Liver (tissue), 9 donors: ENCODE data around the gene TBC1D24. TPM values are rescaled to one million over a fixed set of nuclear protein-coding genes. Genes with fewer than 3 reads are reported as not detected.
A peak's percentile ranks its signal among the peaks of the same experiment; 100 is the strongest.

Source experiments
- DNase-seq: peaks from one replicate; pipeline ENCODE4 v3.0.0-alpha.2; 2017; ENCODE audit warnings: low spot score
- H3K27ac ChIP-seq, 2 donors: one replicate each; pipeline ENCODE4 v1.7.0; 2013; ENCODE audit warnings: inconsistent platforms in 2 of 2, low read length in 2 of 2, control low read depth in 1 of 2, low read depth in 1 of 2, mild to moderate bottlenecking in 1 of 2
- H3K27me3 ChIP-seq, 4 donors: one replicate each; pipeline versions ENCODE4 v1.6.1 to v1.7.0; 2013; ENCODE audit warnings: low read length in 3 of 4, inconsistent platforms in 1 of 4, mild to moderate bottlenecking in 1 of 4, moderate library complexity in 1 of 4; ENCODE audit not compliant: control insufficient read depth in 4 of 4, insufficient read depth in 4 of 4
- H3K36me3 ChIP-seq, 4 donors: one replicate each; pipeline versions ENCODE4 v1.6.1 to v1.7.0; 2013; ENCODE audit warnings: low read length in 3 of 4, mild to moderate bottlenecking in 3 of 4, low read depth in 1 of 4, moderate library complexity in 1 of 4; ENCODE audit not compliant: control insufficient read depth in 4 of 4, insufficient read depth in 3 of 4
- H3K4me1 ChIP-seq, 4 donors: one replicate each; pipeline versions ENCODE4 v1.6.1 to v1.7.0; 2013; ENCODE audit warnings: low read length in 3 of 4, mild to moderate bottlenecking in 3 of 4, moderate library complexity in 1 of 4; ENCODE audit not compliant: control insufficient read depth in 4 of 4, insufficient read depth in 4 of 4
- H3K4me3 ChIP-seq, 3 donors: one replicate each; pipeline versions ENCODE4 v1.6.1 to v1.7.0; 2013; ENCODE audit warnings: low read length in 3 of 3, control low read depth in 1 of 3, low read depth in 1 of 3, mild to moderate bottlenecking in 1 of 3
- H3K9ac ChIP-seq, 2 donors: one replicate each; pipeline ENCODE4 v1.7.0; 2013; ENCODE audit warnings: low read length in 2 of 2, mild to moderate bottlenecking in 2 of 2, moderate library complexity in 2 of 2, control low read depth in 1 of 2, low read depth in 1 of 2
- H3K9me3 ChIP-seq, 4 donors: one replicate each; pipeline versions ENCODE4 v1.6.1 to v1.7.0; 2013; ENCODE audit warnings: low read length in 3 of 4; ENCODE audit not compliant: control insufficient read depth in 4 of 4
- CTCF ChIP-seq: fragments of 150-350 bp; IDR thresholded peaks from 2 replicates; pipeline ENCODE4 v1.5.1; 2017; ENCODE audit warnings: improper control_type of control experiment, low read depth, low read length; ENCODE audit not compliant: missing input control
- EGR1 ChIP-seq, 2 donors: IDR thresholded peaks; 2 replicates each; pipeline ENCODE4 v1.6.1; 2016 to 2018; ENCODE audit warnings: antibody characterized with exemption in 2 of 2, low read depth in 2 of 2
- FOXA1 ChIP-seq: IDR thresholded peaks from 2 replicates; pipeline ENCODE4 v1.6.1; 2016; ENCODE audit warnings: antibody characterized with exemption
- FOXA2 ChIP-seq: IDR thresholded peaks from 2 replicates; pipeline ENCODE4 v1.6.1; 2016; ENCODE audit warnings: antibody characterized with exemption
- GABPA ChIP-seq, 2 donors: IDR thresholded peaks in 1 of 2; conservative IDR thresholded peaks in 1 of 2; 2 replicates each; pipeline ENCODE4 v1.6.1; 2016; ENCODE audit warnings: antibody characterized with exemption in 2 of 2, mild to moderate bottlenecking in 1 of 2, moderate library complexity in 1 of 2
- HNF4A ChIP-seq, 2 donors: conservative IDR thresholded peaks; 2 replicates each; pipeline ENCODE4 v1.6.1; 2016; ENCODE audit warnings: antibody characterized with exemption in 2 of 2, mild to moderate bottlenecking in 2 of 2
- JUND ChIP-seq, 2 donors: IDR thresholded peaks; 2 replicates each; pipeline ENCODE4 v1.6.1; 2016; ENCODE audit warnings: antibody characterized with exemption in 2 of 2
- MAX ChIP-seq: IDR thresholded peaks from 2 replicates; pipeline ENCODE4 v1.6.1; 2016; ENCODE audit warnings: antibody characterized with exemption
- RAD21 ChIP-seq, 2 donors: IDR thresholded peaks; 2 replicates each; pipeline ENCODE4 v1.6.1; 2016; ENCODE audit warnings: antibody characterized with exemption in 2 of 2, mild to moderate bottlenecking in 2 of 2
- RXRA ChIP-seq, 2 donors: IDR thresholded peaks; 2 replicates each; pipeline ENCODE4 v1.6.1; 2017 to 2018; ENCODE audit warnings: antibody characterized with exemption in 2 of 2, mild to moderate bottlenecking in 1 of 2
- SP1 ChIP-seq: IDR thresholded peaks from 2 replicates; pipeline ENCODE4 v1.6.1; 2018; ENCODE audit warnings: antibody characterized with exemption, mild to moderate bottlenecking
- TAF1 ChIP-seq: conservative IDR thresholded peaks from 2 replicates; pipeline ENCODE4 v1.6.1; 2016; ENCODE audit warnings: antibody characterized with exemption, mild to moderate bottlenecking
- ZBTB33 ChIP-seq: IDR thresholded peaks from 2 replicates; pipeline ENCODE4 v1.6.1; 2016; ENCODE audit warnings: antibody characterized with exemption
- whole genome bisulfite sequencing: extraction: QIAGEN DNeasy Blood & Tissue Kit; methylation state at CpG from one replicate; pipeline ENCODE4 v1.1.7; 2013; 5-methylcytosine and 5-hydroxymethylcytosine counted together
- polyA plus RNA-seq, 2 donors: library from polyadenylated mRNA; stranded (reverse) in 1 of 2; unstranded in 1 of 2; fragments of 200-250 nt in 1 of 2; fragments of >200 nt in 1 of 2; fragmentation: Nextera tagmentation in 1 of 2; extraction: Ambion mirVana in 1 of 2; gene quantifications; one replicate each; pipeline versions ENCODE4 v1.2.1 to v1.2.3, GENCODE V29; 2013 to 2015
- total RNA-seq, 2 donors: library from RNA; depleted of rRNA; stranded (reverse); fragments of >200 nt; gene quantifications; one replicate each; pipeline ENCODE4 v1.2.3, GENCODE V29; 2014
- TF ChIP-seq, protein P1 (sequence below): IDR thresholded peaks from 2 replicates; pipeline ENCODE4 v1.6.1; 2016; ENCODE audit warnings: antibody characterized with exemption, mild to moderate bottlenecking
- TF ChIP-seq, protein P2 (sequence below): IDR thresholded peaks from 2 replicates; pipeline ENCODE4 v1.6.1; 2016; ENCODE audit warnings: antibody characterized with exemption
- donor health status: healthy.
- donor health status: healthy.
- donor health status: healthy.
- donor health status: healthy.
- donor health status: healthy.

Gene TBC1D24
- total and polyA plus RNA-seq, 4 donors, result 8.4 to 22.3 (median 11.5) TPM

DNA sequence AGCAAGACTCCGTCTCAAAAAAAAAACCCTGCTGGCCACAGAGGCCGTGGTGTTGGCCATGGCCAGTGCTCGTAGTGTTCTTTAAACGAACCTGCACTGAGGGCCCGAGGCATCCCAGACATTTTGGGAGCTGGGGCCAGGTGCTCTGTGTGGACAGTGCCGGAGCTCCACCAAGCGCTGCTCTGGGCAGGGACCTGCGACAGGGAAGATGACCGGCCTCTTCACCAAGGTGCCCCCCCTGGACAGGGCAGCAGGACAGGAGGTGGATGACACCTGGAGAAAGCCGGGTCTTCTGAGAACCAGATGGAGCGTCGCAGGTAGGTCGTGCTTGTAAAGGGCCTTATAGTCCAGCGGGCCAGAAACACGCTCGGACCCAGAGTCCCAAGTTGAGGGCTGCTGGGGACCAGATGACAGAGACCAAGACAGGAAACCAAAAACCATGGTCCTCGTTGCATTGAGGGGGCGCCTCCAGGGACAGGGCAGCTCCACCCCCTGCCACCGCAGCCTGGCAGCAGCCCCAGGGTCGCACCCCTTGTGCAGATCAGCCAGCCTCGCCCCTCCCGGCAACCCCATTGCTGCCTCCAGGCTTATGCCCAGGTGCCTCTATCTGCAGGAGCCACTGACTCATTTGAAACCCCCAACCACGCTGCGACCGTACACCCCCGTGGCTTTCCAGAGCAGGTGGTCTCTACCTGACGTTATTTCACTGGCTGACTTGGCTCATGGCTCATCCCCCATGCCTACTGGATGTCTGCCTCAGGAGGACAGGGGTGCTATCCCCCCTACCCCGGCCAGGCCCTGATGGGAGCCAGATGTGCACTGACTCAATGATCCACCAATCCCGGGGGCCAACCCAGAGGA is 8.0 kb upstream of the TBC1D24 start:
- 83% methylated on average over 29 of the region's 29 CpGs for WGBS
- H3K36me3 ChIP-seq, result no peaks in the 10 kb centered on the region
- H3K4me3 ChIP-seq, result peak overlapping the region in 1 of 3 donors; percentile 51
- no peak overlapping the region for H3K9ac ChIP-seq
- H3K9me3 ChIP-seq, result no peaks in the 10 kb centered on the region
- no peaks in the 10 kb centered on the region for H3K27me3 ChIP-seq
- no peak for DNase-seq
- H3K4me1 ChIP-seq, result peaks cover 23 to 44% (median 31%) of the 10 kb centered on the region in 4 donors
- TF ChIP-seq EGR1 (IDR thresholded peaks at IDR 0.05; ENCODE audit: low read depth in 2 of 2), result no peak
- no peak for TF ChIP-seq JUND (IDR thresholded peaks at IDR 0.05)
- no peak for TF ChIP-seq FOXA1
- TF ChIP-seq CTCF, result no peak
- no peak for TF ChIP-seq SP1
- TF ChIP-seq, protein P1, sequence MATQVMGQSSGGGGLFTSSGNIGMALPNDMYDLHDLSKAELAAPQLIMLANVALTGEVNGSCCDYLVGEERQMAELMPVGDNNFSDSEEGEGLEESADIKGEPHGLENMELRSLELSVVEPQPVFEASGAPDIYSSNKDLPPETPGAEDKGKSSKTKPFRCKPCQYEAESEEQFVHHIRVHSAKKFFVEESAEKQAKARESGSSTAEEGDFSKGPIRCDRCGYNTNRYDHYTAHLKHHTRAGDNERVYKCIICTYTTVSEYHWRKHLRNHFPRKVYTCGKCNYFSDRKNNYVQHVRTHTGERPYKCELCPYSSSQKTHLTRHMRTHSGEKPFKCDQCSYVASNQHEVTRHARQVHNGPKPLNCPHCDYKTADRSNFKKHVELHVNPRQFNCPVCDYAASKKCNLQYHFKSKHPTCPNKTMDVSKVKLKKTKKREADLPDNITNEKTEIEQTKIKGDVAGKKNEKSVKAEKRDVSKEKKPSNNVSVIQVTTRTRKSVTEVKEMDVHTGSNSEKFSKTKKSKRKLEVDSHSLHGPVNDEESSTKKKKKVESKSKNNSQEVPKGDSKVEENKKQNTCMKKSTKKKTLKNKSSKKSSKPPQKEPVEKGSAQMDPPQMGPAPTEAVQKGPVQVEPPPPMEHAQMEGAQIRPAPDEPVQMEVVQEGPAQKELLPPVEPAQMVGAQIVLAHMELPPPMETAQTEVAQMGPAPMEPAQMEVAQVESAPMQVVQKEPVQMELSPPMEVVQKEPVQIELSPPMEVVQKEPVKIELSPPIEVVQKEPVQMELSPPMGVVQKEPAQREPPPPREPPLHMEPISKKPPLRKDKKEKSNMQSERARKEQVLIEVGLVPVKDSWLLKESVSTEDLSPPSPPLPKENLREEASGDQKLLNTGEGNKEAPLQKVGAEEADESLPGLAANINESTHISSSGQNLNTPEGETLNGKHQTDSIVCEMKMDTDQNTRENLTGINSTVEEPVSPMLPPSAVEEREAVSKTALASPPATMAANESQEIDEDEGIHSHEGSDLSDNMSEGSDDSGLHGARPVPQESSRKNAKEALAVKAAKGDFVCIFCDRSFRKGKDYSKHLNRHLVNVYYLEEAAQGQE, result no peak
- TF ChIP-seq MAX, result no peak
- TF ChIP-seq FOXA2, result no peak
- no peak for TF ChIP-seq GABPA (IDR thresholded peaks at IDR 0.05 in 1 of 2, conservative IDR thresholded peaks at IDR 0.05 in 1 of 2)
- TF ChIP-seq RXRA (IDR thresholded peaks at IDR 0.05), result no peak
- TF ChIP-seq HNF4A (conservative IDR thresholded peaks at IDR 0.05), result no peak
- TF ChIP-seq, protein P2, sequence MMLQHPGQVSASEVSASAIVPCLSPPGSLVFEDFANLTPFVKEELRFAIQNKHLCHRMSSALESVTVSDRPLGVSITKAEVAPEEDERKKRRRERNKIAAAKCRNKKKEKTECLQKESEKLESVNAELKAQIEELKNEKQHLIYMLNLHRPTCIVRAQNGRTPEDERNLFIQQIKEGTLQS, result no peak
- H3K27ac ChIP-seq, result no peak overlapping the region

DNA sequence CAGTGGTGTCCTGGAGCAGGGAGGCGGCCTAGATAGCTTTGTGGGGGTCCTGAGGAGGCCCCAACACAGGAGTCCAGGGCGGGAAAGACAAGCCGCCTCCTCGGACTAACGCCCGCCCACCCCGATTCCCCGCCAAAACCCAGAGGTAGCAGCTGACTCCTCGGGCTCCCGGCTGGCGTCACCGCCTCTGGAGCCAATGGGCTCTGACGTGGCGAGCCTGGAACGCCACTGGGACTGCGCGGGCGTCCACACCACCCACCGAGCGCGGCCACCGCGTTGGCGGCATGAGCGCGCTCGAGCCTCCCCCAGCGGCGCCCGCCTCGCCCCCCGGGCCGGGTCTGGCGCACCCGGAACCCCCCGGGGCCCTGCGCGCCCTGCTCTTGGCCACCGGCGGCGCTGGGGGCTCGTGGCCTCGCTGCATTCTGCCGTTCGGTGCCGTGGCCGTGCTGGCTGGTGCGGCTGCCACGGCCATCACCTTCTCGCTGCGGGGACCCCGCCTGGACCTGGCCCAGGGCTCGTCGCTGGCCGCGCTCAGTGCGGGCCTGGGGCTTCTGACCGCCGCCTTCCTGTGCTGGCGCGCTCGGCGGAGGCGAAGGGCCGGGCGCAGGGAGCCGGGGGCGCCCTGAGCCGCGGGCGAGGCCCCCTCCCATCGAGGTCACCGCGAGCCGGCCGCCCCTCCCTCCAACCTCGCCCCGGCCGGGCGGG is 7.2 kb upstream of the TBC1D24 start:
- H3K4me3 ChIP-seq, result peak overlapping the region in 2 of 3 donors; percentile 11 to 51
- DNase-seq, result no peak
- H3K4me1 ChIP-seq, result peaks cover 31 to 51% (median 38%) of the 10 kb centered on the region in 4 donors
- no peak overlapping the region for H3K9ac ChIP-seq
- H3K27me3 ChIP-seq, result no peaks in the 10 kb centered on the region
- no peaks in the 10 kb centered on the region for H3K9me3 ChIP-seq
- no peaks in the 10 kb centered on the region for H3K36me3 ChIP-seq
- peak overlapping the region in 1 of 2 donors; percentile 35 for H3K27ac ChIP-seq
- 2% methylated on average over 80 of the region's 80 CpGs for WGBS
- no peak for TF ChIP-seq MAX
- no peak for TF ChIP-seq RAD21 (IDR thresholded peaks at IDR 0.05)
- TF ChIP-seq TAF1, result no peak
- TF ChIP-seq, protein P1, result no peak
- no peak for TF ChIP-seq ZBTB33
- TF ChIP-seq FOXA1, result no peak
